Endothelial cell of umbilical vein (primary cell): ENCODE results near the gene MEGF11. TPM values are rescaled to one million over a fixed set of nuclear protein-coding genes. Genes with fewer than 3 reads are reported as not detected.

Experiments used
- BruUV-seq: library from RNA; stranded (reverse); fragments of 400-500 nt; replicated peaks from 2 replicates; lab custom pipeline; 2021; lab: Mats Ljungman, UMichigan
- CTCF ChIA-PET: fragments of 300-600, 350-600 bp; sonication (Branson Sonifier 250); formaldehyde crosslinking; loops from one replicate; lab custom pipeline; 2021; ENCODE audit warnings: antibody characterized with exemption, inconsistent platforms; lab: Charles Lee
- POLR2A ChIA-PET: fragments of 300-600, 350-600 bp; sonication (Branson Sonifier 250); formaldehyde crosslinking; loops from one replicate; lab custom pipeline; 2021; ENCODE audit warnings: antibody characterized with exemption, inconsistent platforms; lab: Charles Lee
- DNase-seq: peaks from one replicate; pipeline ENCODE4 v3.0.0-alpha.2; 2011; ENCODE audit warnings: low read depth, low spot score
- FAIRE-seq: peaks from 2 replicates; lab custom pipeline; 2011; peaks lifted over from hg19 to GRCh38; lab: Jason Lieb, UNC
- H2AFZ ChIP-seq: 2 replicates; pipeline ENCODE4 v1.6.0; 2012; ENCODE audit warnings: low read depth, low read length, control low read depth, inconsistent platforms
- H3K27ac ChIP-seq: 2 replicates; pipeline ENCODE4 v1.5.1; 2011; ENCODE audit warnings: low read depth, mild to moderate bottlenecking, control low read depth, low read length, moderate library complexity; ENCODE audit not compliant: insufficient read depth
- H3K27me3 ChIP-seq, 2 experiments: 2 replicates each; pipeline versions ENCODE4 v1.6.0 to v1.6.1; 2011; ENCODE audit warnings: low read length in 2 of 2, mixed read lengths in 1 of 2; ENCODE audit not compliant: control insufficient read depth in 2 of 2, insufficient read depth in 2 of 2
- H3K36me3 ChIP-seq, 2 experiments: 2 replicates in 1 of 2; 3 replicates in 1 of 2; pipeline ENCODE4 v1.5.1; 2011; ENCODE audit warnings: low read length in 2 of 2, mild to moderate bottlenecking in 1 of 2, moderate library complexity in 1 of 2; ENCODE audit not compliant: control insufficient read depth in 2 of 2, insufficient read depth in 2 of 2; ENCODE audit errors: extremely low read depth in 1 of 2
- H3K4me1 ChIP-seq: 3 replicates; pipeline ENCODE4 v1.5.1; 2011; ENCODE audit warnings: mild to moderate bottlenecking, low read length; ENCODE audit not compliant: control insufficient read depth, insufficient read depth; ENCODE audit errors: extremely low read depth
- H3K4me2 ChIP-seq: 2 replicates; pipeline ENCODE4 v1.6.1; 2011; ENCODE audit warnings: low read length, control low read depth, mixed read lengths; ENCODE audit not compliant: insufficient read depth
- H3K4me3 ChIP-seq, 3 experiments: fragments of 200-600 bp in 1 of 3; sonication (generic), shearing (Covaris generic) in 1 of 3; replicated peaks in 1 of 3; 2 replicates each; pipeline ENCODE4 v1.5.1; 2011 to 2016; ENCODE audit warnings: control low read depth in 3 of 3, low read length in 3 of 3, mild to moderate bottlenecking in 2 of 3, inconsistent platforms in 1 of 3, low read depth in 1 of 3, moderate library complexity in 1 of 3; ENCODE audit not compliant: insufficient read depth in 1 of 3
- H3K79me2 ChIP-seq: 2 replicates; pipeline ENCODE4 v1.6.0; 2012; ENCODE audit warnings: low read length, inconsistent platforms; ENCODE audit not compliant: control insufficient read depth, insufficient read depth
- H3K9ac ChIP-seq: replicated peaks from 2 replicates; pipeline ENCODE3; 2011; ENCODE audit warnings: low read length, control low read depth; ENCODE audit not compliant: insufficient read depth; ENCODE audit errors: extremely low read depth
- H3K9me1 ChIP-seq: replicated peaks from 3 replicates; pipeline ENCODE4 v1.6.0; 2011; ENCODE audit warnings: mild to moderate bottlenecking, low read length; ENCODE audit not compliant: control insufficient read depth, insufficient read depth; ENCODE audit errors: extremely low read depth
- H3K9me3 ChIP-seq: replicated peaks from 2 replicates; pipeline ENCODE4 v1.5.1; 2012; ENCODE audit warnings: low read length, inconsistent platforms; ENCODE audit not compliant: control insufficient read depth, insufficient read depth
- H4K20me1 ChIP-seq: replicated peaks from 2 replicates; pipeline ENCODE3; 2011; ENCODE audit warnings: mild to moderate bottlenecking, low read length; ENCODE audit not compliant: control insufficient read depth, insufficient read depth; ENCODE audit errors: extremely low read depth
- EZH2 ChIP-seq: IDR thresholded peaks from 2 replicates; pipeline ENCODE4 v1.6.1; 2012; ENCODE audit warnings: borderline replicate concordance, low read depth, mild to moderate bottlenecking, moderate library complexity, low read length, inconsistent platforms; ENCODE audit not compliant: severe bottlenecking
- FOS ChIP-seq: IDR thresholded peaks from 2 replicates; pipeline ENCODE4 v1.6.1; 2011; ENCODE audit warnings: mild to moderate bottlenecking, low read length, moderate library complexity, borderline replicate concordance; ENCODE audit not compliant: insufficient read depth
- GATA2 ChIP-seq: IDR thresholded peaks from 2 replicates; pipeline ENCODE4 v1.7.0; 2011; ENCODE audit warnings: low read depth, mild to moderate bottlenecking, moderate library complexity, mixed read lengths, low read length; ENCODE audit not compliant: insufficient read length, insufficient read depth
- POLR2A ChIP-seq: IDR thresholded peaks from 2 replicates; pipeline ENCODE4 v1.6.1; 2012; ENCODE audit warnings: low read depth, mild to moderate bottlenecking, control low read depth, low read length
- POLR2AphosphoS5 ChIP-seq: IDR thresholded peaks from 2 replicates; pipeline ENCODE4 v1.6.1; 2012; ENCODE audit warnings: low read depth, mild to moderate bottlenecking, control low read depth, low read length, moderate library complexity; ENCODE audit not compliant: insufficient read depth
- dilution Hi-C: fragments of 300-500 bp; cut with MboI; formaldehyde crosslinking; loops from one replicate; pipeline ENCODE4 v1.15.0; 2019; ENCODE audit warnings: low sequenced_read_pairs; ENCODE audit not compliant: extremely low pct_ligation_motif_present
- intact Hi-C: fragments of 100-400 bp; cut with micrococcal nuclease; formaldehyde crosslinking; loops from one replicate; pipeline ENCODE4 v1.10.0; 2022
- polyA plus RNA-seq, 4 experiments: library from polyadenylated mRNA; depleted of rRNA in 3 of 4; stranded (reverse) in 3 of 4; unstranded in 1 of 4; fragments of >200 nt; gene quantifications; 2 replicates each; pipeline versions ENCODE4 v1.2.1 to v1.2.3, GENCODE V29; 2011 to 2012; ENCODE audit warnings: missing spikeins in 1 of 4
- total RNA-seq: library from RNA; stranded (reverse); gene quantifications from 2 replicates; pipeline ENCODE4 v1.2.3, GENCODE V29; 2021
- TF ChIP-seq, protein P1 (sequence below), 2 donors: IDR thresholded peaks; 1 replicate in 1 of 2; 2 replicates in 1 of 2; pipeline ENCODE4 v1.5.1; 2011; ENCODE audit warnings: low read length in 2 of 2, mild to moderate bottlenecking in 2 of 2, moderate library complexity in 2 of 2, control low read depth in 1 of 2, inconsistent platforms in 1 of 2, low read depth in 1 of 2; ENCODE audit not compliant: insufficient read depth in 1 of 2; ENCODE audit errors: extremely low read depth in 1 of 2

Gene MEGF11
- total and polyA plus RNA-seq, 2 donors (not counting 3 experiments of a cell fraction or from before 2014, with no cell fraction given) = not detected

DNA sequence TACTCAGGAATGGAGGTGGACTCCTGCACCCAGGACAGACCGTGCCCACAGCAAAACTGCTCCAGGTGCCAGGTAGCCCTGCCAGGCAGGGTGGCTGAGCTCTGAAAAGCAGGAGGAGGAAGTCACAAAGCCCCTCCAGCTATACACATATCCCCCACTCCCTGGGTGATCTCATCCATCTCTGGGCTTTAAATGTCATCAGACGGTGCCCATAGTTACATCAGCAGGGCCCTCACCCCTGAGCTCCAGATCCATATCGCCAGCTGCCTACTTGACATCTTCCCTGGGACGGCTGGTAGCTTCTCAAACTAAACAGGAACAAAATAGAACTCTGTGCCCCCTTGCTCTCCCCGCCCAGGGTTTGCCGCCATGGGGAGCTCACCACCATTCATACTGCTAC lies 87.7 kb downstream of the MEGF11 start:
- Histone ChIP-seq H2AFZ (no peak overlapping the region), H3K9me1 (no peaks in the 10 kb centered on the region), H3K4me2 (no peak overlapping the region), H4K20me1 (no peaks in the 10 kb centered on the region), H3K27me3 (peaks cover 0 to 2% of the 10 kb centered on the region in 2 experiments), H3K9me3 (no peaks in the 10 kb centered on the region), H3K4me1 (no peaks in the 10 kb centered on the region), H3K27ac (no peak overlapping the region), H3K36me3 (no peaks in the 10 kb centered on the region), H3K79me2 (no peaks in the 10 kb centered on the region), H3K4me3 (no peak overlapping the region), H3K9ac (no peak overlapping the region)
- ChIA-PET CTCF (interaction anchor here (0.7 to 1.3 kb wide), 3 partner anchors 8 to 64 kb away, joined by 3 read pairs; no protein-coding TSS in a partner anchor), POLR2A (interaction anchor here (0.6 kb wide), 1 partner anchor 1652 kb away, joined by 3 read pairs; no protein-coding TSS in a partner anchor)
- BruUV-seq = no TSS peak
- FAIRE-seq = no peak
- no peak for DNase-seq
- dilution Hi-C loops (no loop called here), intact Hi-C loops (no loop called here)
- TF ChIP-seq GATA2 (no peak), POLR2AphosphoS5 (no peak), POLR2A (no peak), EZH2 (no peak), FOS (no peak)
- TF ChIP-seq, protein P1, sequence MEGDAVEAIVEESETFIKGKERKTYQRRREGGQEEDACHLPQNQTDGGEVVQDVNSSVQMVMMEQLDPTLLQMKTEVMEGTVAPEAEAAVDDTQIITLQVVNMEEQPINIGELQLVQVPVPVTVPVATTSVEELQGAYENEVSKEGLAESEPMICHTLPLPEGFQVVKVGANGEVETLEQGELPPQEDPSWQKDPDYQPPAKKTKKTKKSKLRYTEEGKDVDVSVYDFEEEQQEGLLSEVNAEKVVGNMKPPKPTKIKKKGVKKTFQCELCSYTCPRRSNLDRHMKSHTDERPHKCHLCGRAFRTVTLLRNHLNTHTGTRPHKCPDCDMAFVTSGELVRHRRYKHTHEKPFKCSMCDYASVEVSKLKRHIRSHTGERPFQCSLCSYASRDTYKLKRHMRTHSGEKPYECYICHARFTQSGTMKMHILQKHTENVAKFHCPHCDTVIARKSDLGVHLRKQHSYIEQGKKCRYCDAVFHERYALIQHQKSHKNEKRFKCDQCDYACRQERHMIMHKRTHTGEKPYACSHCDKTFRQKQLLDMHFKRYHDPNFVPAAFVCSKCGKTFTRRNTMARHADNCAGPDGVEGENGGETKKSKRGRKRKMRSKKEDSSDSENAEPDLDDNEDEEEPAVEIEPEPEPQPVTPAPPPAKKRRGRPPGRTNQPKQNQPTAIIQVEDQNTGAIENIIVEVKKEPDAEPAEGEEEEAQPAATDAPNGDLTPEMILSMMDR (IDR thresholded peaks at IDR 0.05; ENCODE audit: extremely low read depth in 1 of 2, insufficient read depth in 1 of 2, low read depth in 1 of 2, low read length in 2 of 2) = no peak
